Colonic mucosa (tissue), 4 donors: Measurements from ENCODE around the gene PDE6B. TPM values are rescaled to one million over a fixed set of nuclear protein-coding genes. Genes with fewer than 3 reads are reported as not detected.

Source experiments
- DNase-seq: peaks from one replicate; pipeline ENCODE4 v3.0.0-alpha.2; 2020
- H3K27ac ChIP-seq: fragments of 200-600 bp; one replicate; pipeline ENCODE4 v1.8.0; 2021
- H3K27me3 ChIP-seq: fragments of 200-600 bp; one replicate; pipeline ENCODE4 v1.8.0; 2021
- H3K36me3 ChIP-seq: fragments of 200-600 bp; one replicate; pipeline ENCODE4 v1.8.0; 2021
- H3K4me1 ChIP-seq: fragments of 200-600 bp; one replicate; pipeline ENCODE4 v1.8.0; 2021; ENCODE audit warnings: mild to moderate bottlenecking
- H3K4me3 ChIP-seq: fragments of 200-600 bp; one replicate; pipeline ENCODE4 v1.8.0; 2021
- H3K9ac ChIP-seq, 2 donors: one replicate each; pipeline ENCODE4 v1.7.0; 2013; ENCODE audit warnings: control low read depth in 2 of 2, low read depth in 2 of 2, low read length in 2 of 2
- H3K9me3 ChIP-seq: fragments of 200-600 bp; one replicate; pipeline ENCODE4 v1.8.0; 2021
- CTCF ChIP-seq: fragments of 200-600 bp; IDR thresholded peaks from one replicate; pipeline ENCODE4 v1.8.0; 2022; ENCODE audit warnings: antibody characterized with exemption, mild to moderate bottlenecking
- intact Hi-C: fragments of 100-400 bp; cut with DNase I; formaldehyde crosslinking; loops from one replicate; pipeline ENCODE4 v1.14.1; 2022
- total RNA-seq, 2 donors: library from RNA; stranded (reverse); fragmentation: NEBNext Ultra II Directional in 1 of 2; extraction: Animal tissue kit (Norgen Biotek cat#: 25700) in 1 of 2; gene quantifications; one replicate each; pipeline ENCODE4 v1.2.1, GENCODE V29; 2021
- donor health status: healthy.
- donor health status: DM: no; HTN: no; CAD: no.
- donor health status: DM: no; HTN: no; CAD: no.

Gene PDE6B
- total RNA-seq, 2 donors from 2014 or later: 1.2 to 2.3 TPM

GRCh38 chr4:708631-708933, 83.2 kb downstream of the PDE6B start:
- H3K4me3 ChIP-seq: no peak overlapping the region
- H3K9ac ChIP-seq: no peak overlapping the region
- H3K36me3 ChIP-seq: no peaks in the 10 kb centered on the region
- H3K9me3 ChIP-seq: no peaks in the 10 kb centered on the region
- H3K27me3 ChIP-seq: no peaks in the 10 kb centered on the region
- no peak overlapping the region for H3K27ac ChIP-seq
- no peak for TF ChIP-seq CTCF
- DNase-seq: no peak
- intact Hi-C loops: no loop called here
- peaks cover 3% of the 10 kb centered on the region for H3K4me1 ChIP-seq

DNA sequence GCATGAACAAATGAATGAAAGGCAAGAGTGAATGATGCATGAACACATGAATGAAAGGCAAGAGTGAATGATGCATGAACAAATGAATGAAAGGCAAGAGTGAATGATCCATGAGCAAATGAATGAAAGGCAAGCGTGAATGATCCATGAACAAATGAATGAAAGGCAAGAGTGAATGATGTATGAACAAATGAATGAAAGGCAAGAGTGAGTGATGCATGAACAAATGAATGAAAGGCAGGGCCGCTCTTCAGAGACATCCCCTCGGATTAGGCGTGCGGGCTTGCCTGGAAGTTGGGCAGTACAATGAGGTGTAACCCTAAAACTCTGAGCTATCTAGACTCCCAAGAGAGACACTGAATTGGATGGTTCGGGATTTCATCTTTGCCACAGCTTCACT, 84.0 kb downstream of the PDE6B start:
- H3K27me3 ChIP-seq: no peaks in the 10 kb centered on the region
- no peaks in the 10 kb centered on the region for H3K9me3 ChIP-seq
- H3K9ac ChIP-seq: no peak overlapping the region
- no peak for TF ChIP-seq CTCF
- peaks cover 3% of the 10 kb centered on the region for H3K4me1 ChIP-seq
- intact Hi-C loops: no loop called here
- DNase-seq: no peak
- no peak overlapping the region for H3K27ac ChIP-seq
- H3K4me3 ChIP-seq: no peak overlapping the region
- H3K36me3 ChIP-seq: no peaks in the 10 kb centered on the region

- H3K9me3 ChIP-seq: no peaks in the 10 kb centered on the region
- intact Hi-C loops: no loop called here
- no peak overlapping the region for H3K27ac ChIP-seq
- no peaks in the 10 kb centered on the region for H3K36me3 ChIP-seq
- no peaks in the 10 kb centered on the region for H3K27me3 ChIP-seq
- TF ChIP-seq CTCF: no peak
- DNase-seq: no peak
- no peak overlapping the region for H3K9ac ChIP-seq
- H3K4me3 ChIP-seq: no peak overlapping the region
- H3K4me1 ChIP-seq: peaks cover 3% of the 10 kb centered on the region
Measured at GRCh38 chr4:710116-710515, 84.7 kb downstream of the PDE6B start.

GRCh38 chr4:710916-711315, 85.5 kb downstream of the PDE6B start:
- no peak for TF ChIP-seq CTCF
- no peak overlapping the region for H3K9ac ChIP-seq
- no peak for DNase-seq
- no peaks in the 10 kb centered on the region for H3K36me3 ChIP-seq
- H3K4me3 ChIP-seq: no peak overlapping the region
- peaks cover 3% of the 10 kb centered on the region for H3K4me1 ChIP-seq
- intact Hi-C loops: no loop called here
- H3K27me3 ChIP-seq: no peaks in the 10 kb centered on the region
- H3K9me3 ChIP-seq: no peaks in the 10 kb centered on the region
- no peak overlapping the region for H3K27ac ChIP-seq

- no peak overlapping the region for H3K9ac ChIP-seq
- H3K36me3 ChIP-seq: no peaks in the 10 kb centered on the region
- no peak for TF ChIP-seq CTCF
- no peaks in the 10 kb centered on the region for H3K9me3 ChIP-seq
- no peak overlapping the region for H3K27ac ChIP-seq
- no peak overlapping the region for H3K4me3 ChIP-seq
- intact Hi-C loops: no loop called here
- peaks cover 3% of the 10 kb centered on the region for H3K4me1 ChIP-seq
- no peak for DNase-seq
- H3K27me3 ChIP-seq: no peaks in the 10 kb centered on the region
Measured at GRCh38 chr4:712093-712492, 86.7 kb downstream of the PDE6B start.
